Natural killer cell (primary cell): Measurements from ENCODE around the gene IFITM2. TPM values are rescaled to one million over a fixed set of nuclear protein-coding genes. Genes with fewer than 3 reads are reported as not detected.
A peak's percentile ranks its signal among the peaks of the same experiment; 100 is the strongest.
"Not testable (repeated sequence)": the region's sequence is repeated elsewhere in the genome, so short reads cannot be mapped to it uniquely, and the experiment has no call there.

Experiments
- ATAC-seq, 3 donors: fragments of 150-1000 bp in 2 of 3; fragments of 200-7000 bp in 1 of 3; cut with Tn5 transposase; 1 replicate in 1 of 3; 2 replicates in 2 of 3; pipeline ENCODE4 v1.10.0; 2021; ENCODE audit warnings: mild to moderate bottlenecking in 2 of 3, moderate library complexity in 2 of 3
- DNase-seq, 2 donors: peaks; one replicate each; pipeline versions ENCODE4 v3.0.0 to v3.0.0-alpha.2; 2013 to 2021; ENCODE audit warnings: mixed read lengths in 1 of 2
- H3K27ac ChIP-seq: one replicate; pipeline ENCODE4 v1.5.1; 2013; ENCODE audit warnings: mild to moderate bottlenecking, low read length
- H3K27me3 ChIP-seq: one replicate; pipeline ENCODE4 v1.6.1; 2013; ENCODE audit warnings: low read length; ENCODE audit not compliant: control insufficient read depth, insufficient read depth
- H3K36me3 ChIP-seq: one replicate; pipeline ENCODE4 v1.6.1; 2013; ENCODE audit warnings: low read length; ENCODE audit not compliant: control insufficient read depth, insufficient read depth
- H3K4me1 ChIP-seq: one replicate; pipeline ENCODE4 v1.6.1; 2013; ENCODE audit warnings: low read length; ENCODE audit not compliant: control insufficient read depth, insufficient read depth
- H3K4me3 ChIP-seq: one replicate; pipeline ENCODE4 v1.5.1; 2013; ENCODE audit warnings: low read length
- H3K9me3 ChIP-seq: one replicate; pipeline ENCODE4 v1.6.1; 2013; ENCODE audit warnings: low read length; ENCODE audit not compliant: control insufficient read depth, insufficient read depth
- H3K27ac Mint-ChIP-seq, 2 donors: one replicate each; pipeline ENCODE4 v1.8.0; 2022; ENCODE audit warnings: mild to moderate bottlenecking in 2 of 2, mixed read lengths in 2 of 2, moderate library complexity in 1 of 2
- H3K27me3 Mint-ChIP-seq, 2 donors: one replicate each; pipeline ENCODE4 v1.8.0; 2022; ENCODE audit warnings: low read depth in 2 of 2, mixed read lengths in 2 of 2
- H3K36me3 Mint-ChIP-seq: one replicate; pipeline ENCODE4 v1.8.0; 2022; ENCODE audit warnings: mixed read lengths
- H3K4me1 Mint-ChIP-seq, 2 donors: one replicate each; pipeline ENCODE4 v1.8.0; 2022; ENCODE audit warnings: mixed read lengths in 2 of 2
- H3K4me3 Mint-ChIP-seq: one replicate; pipeline ENCODE4 v1.8.0; 2022; ENCODE audit warnings: mild to moderate bottlenecking, moderate library complexity, mixed read lengths
- H3K9me3 Mint-ChIP-seq, 2 donors: one replicate each; pipeline ENCODE4 v1.8.0; 2022; ENCODE audit warnings: mixed read lengths in 2 of 2
- CTCF ChIP-seq: fragments of 200-600 bp; IDR thresholded peaks from one replicate; pipeline ENCODE4 v1.8.0; 2022; ENCODE audit warnings: antibody characterized with exemption
- WGBS: methylation state at CpG from one replicate; pipeline ENCODE4 v1.1.7; 2013; ENCODE audit warnings: missing lambda C conversion rate; ENCODE audit not compliant: insufficient coverage; 5-methylcytosine and 5-hydroxymethylcytosine counted together
- intact Hi-C: fragments of 100-400 bp; cut with micrococcal nuclease; formaldehyde crosslinking; loops from one replicate; pipeline ENCODE4 v1.14.2; 2022
- total RNA-seq, 4 donors: library from RNA; stranded (reverse); fragments of 120-200 nt in 1 of 4; gene quantifications; one replicate each; pipeline versions ENCODE4 v1.2.3 to v1.2.4, GENCODE V29; 2013 to 2022

The IFITM2 gene
- total RNA-seq, 3 donors from 2014 or later (not counting 1 experiment from before 2014, with no cell fraction given), result 1,080 to 1,421 (median 1,273) TPM

DNA sequence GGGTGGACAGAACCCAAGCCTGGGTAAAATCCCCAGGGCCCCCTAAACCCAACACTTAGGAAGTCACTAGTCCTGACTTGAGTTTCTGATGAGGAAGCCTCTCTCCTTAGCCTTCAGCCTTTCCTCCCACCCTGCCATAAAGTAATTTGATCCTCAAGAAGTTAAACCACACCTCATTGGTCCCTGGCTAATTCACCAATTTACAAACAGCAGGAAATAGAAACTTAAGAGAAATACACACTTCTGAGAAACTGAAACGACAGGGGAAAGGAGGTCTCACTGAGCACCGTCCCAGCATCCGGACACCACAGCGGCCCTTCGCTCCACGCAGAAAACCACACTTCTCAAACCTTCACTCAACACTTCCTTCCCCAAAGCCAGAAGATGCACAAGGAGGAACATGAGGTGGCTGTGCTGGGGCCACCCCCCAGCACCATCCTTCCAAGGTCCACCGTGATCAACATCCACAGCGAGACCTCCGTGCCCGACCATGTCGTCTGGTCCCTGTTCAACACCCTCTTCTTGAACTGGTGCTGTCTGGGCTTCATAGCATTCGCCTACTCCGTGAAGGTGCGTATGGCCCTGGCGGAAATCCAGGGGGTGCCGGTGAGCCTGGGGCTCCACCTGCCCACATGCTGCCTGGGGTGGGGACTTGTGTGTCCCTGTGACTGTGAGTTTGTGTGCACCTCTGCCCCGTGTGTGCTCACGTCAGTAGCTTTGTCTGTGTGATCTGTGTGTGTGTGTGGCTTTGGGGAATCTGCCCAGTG lies 6.4 kb downstream of the IFITM2 start, which contains the start of gene IFITM1:
IFITM1 (plus strand) TSS at position 254 of the 767 bp plus-strand sequence; CDS start at position 385, 131 bp downstream.
- DNase-seq (peak in 1 of 2 donors; percentile 80), ATAC-seq (peak; percentile 24 to 59 (median 47))
- H3K27ac Mint-ChIP-seq, result peak within 1 kb of the TSS; percentile 92 to 99
- H3K4me3 Mint-ChIP-seq, result peak within 1 kb of the TSS; percentile 97
- TF ChIP-seq CTCF, result no peak
- intact Hi-C loops, result loop anchor here (2.0 kb wide), 2 partner anchors 13 to 45 kb away; no protein-coding TSS in a partner anchor
- Histone ChIP-seq H3K9me3 (no peaks in the 10 kb centered on the region), H3K36me3 (peaks cover 18% of the 10 kb centered on the region), H3K27ac (peak within 1 kb of the TSS; percentile 72), H3K27me3 (no peaks in the 10 kb centered on the region), H3K4me1 (peaks cover 45% of the 10 kb centered on the region), H3K4me3 (peak within 1 kb of the TSS; percentile 75)
- H3K4me1 Mint-ChIP-seq, result peaks cover 55 to 57% of the 10 kb centered on the region in 2 donors
- no peaks in the 10 kb centered on the region for H3K27me3 Mint-ChIP-seq
- H3K36me3 Mint-ChIP-seq, result no peaks in the 10 kb centered on the region
- under 1% methylated on average over 18 of the region's 18 CpGs for WGBS
- H3K9me3 Mint-ChIP-seq, result no peaks in the 10 kb centered on the region

DNA sequence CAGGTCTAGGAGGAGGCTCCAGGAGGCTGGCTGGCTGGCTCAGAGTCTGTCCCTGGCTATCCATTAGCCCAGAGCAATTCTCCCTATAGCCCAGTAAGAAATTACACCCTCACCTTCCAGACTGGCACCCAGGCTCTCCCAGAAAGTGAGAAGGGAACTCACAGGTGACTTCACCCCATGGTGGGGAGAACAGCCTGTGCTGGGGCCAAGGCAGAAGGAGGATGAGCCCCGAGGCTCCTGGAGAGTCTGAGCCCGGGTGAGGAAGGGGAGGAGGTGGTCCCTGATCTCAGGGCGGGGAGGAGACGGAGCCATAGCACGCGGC lies 6.9 kb downstream of the IFITM2 start:
- peaks cover 52 to 55% of the 10 kb centered on the region in 2 donors for H3K4me1 Mint-ChIP-seq

GRCh38 chr11:315051-315481 lies 7.5 kb downstream of the IFITM2 start:
- Mint-ChIP-seq H3K4me1 (peaks cover 53 to 54% of the 10 kb centered on the region in 2 donors), H3K27me3 (no peaks in the 10 kb centered on the region), H3K36me3 (no peaks in the 10 kb centered on the region), H3K27ac (peak overlapping the region; percentile 92 to 99), H3K4me3 (peak overlapping the region; percentile 97), H3K9me3 (no peaks in the 10 kb centered on the region)
- Histone ChIP-seq H3K4me3 (peak overlapping the region; percentile 75), H3K4me1 (peaks cover 45% of the 10 kb centered on the region), H3K36me3 (peaks cover 18% of the 10 kb centered on the region), H3K27ac (peak overlapping the region; percentile 66), H3K9me3 (no peaks in the 10 kb centered on the region), H3K27me3 (no peaks in the 10 kb centered on the region)
- intact Hi-C loops, result no loop called here
- ATAC-seq (no peak), DNase-seq (peak in 1 of 2 donors; percentile 37)
- no peak for TF ChIP-seq CTCF
- 37% methylated on average over 9 of the region's 9 CpGs for WGBS

More for the DNA sequence above, 6.9 kb downstream of the IFITM2 start:
- ATAC-seq, H3K9me3 ChIP-seq, H3K9me3 Mint-ChIP-seq, intact Hi-C loops, DNase-seq, H3K27me3 Mint-ChIP-seq, H3K36me3 Mint-ChIP-seq, H3K27me3 ChIP-seq: not testable (repeated sequence)
- H3K36me3 ChIP-seq, result peaks cover 18% of the 10 kb centered on the region
- peaks cover 42% of the 10 kb centered on the region for H3K4me1 ChIP-seq
- peak overlapping the region; percentile 75 for H3K4me3 ChIP-seq
- H3K27ac ChIP-seq, result peak overlapping the region; percentile 72
- 21% methylated on average over 2 of the region's 6 CpGs for WGBS
- H3K4me3 Mint-ChIP-seq, result peak overlapping the region; percentile 97
- peak overlapping the region; percentile 92 to 99 for H3K27ac Mint-ChIP-seq

- Histone ChIP-seq H3K9me3 (no peaks in the 10 kb centered on the region), H3K4me1 (peaks cover 48% of the 10 kb centered on the region), H3K27ac (peak overlapping the region; percentile 66), H3K36me3 (peaks cover 18% of the 10 kb centered on the region), H3K27me3 (no peaks in the 10 kb centered on the region), H3K4me3 (peak overlapping the region; percentile 75)
- intact Hi-C loops, result no loop called here
- Mint-ChIP-seq H3K9me3 (no peaks in the 10 kb centered on the region), H3K4me1 (peaks cover 58 to 59% of the 10 kb centered on the region in 2 donors), H3K27me3 (no peaks in the 10 kb centered on the region), H3K36me3 (no peaks in the 10 kb centered on the region), H3K4me3 (peak overlapping the region; percentile 97), H3K27ac (peak overlapping the region; percentile 98 to 99)
- ATAC-seq, result no peak
- WGBS, result 31% methylated on average over 32 of the region's 32 CpGs
- DNase-seq, result no peak
- no peak for TF ChIP-seq CTCF
These were observed 7.9 kb downstream of the IFITM2 start for GRCh38 chr11:315516-315994.
